Liver (tissue), 9 donors: ENCODE data around the gene CCL27. TPM values are rescaled to one million over a fixed set of nuclear protein-coding genes. Genes with fewer than 3 reads are reported as not detected.

Experiments
- DNase-seq: peaks from one replicate; pipeline ENCODE4 v3.0.0-alpha.2; 2017; ENCODE audit warnings: low spot score
- H3K27ac ChIP-seq, 2 donors: one replicate each; pipeline ENCODE4 v1.7.0; 2013; ENCODE audit warnings: inconsistent platforms in 2 of 2, low read length in 2 of 2, control low read depth in 1 of 2, low read depth in 1 of 2, mild to moderate bottlenecking in 1 of 2
- H3K27me3 ChIP-seq, 4 donors: one replicate each; pipeline versions ENCODE4 v1.6.1 to v1.7.0; 2013; ENCODE audit warnings: low read length in 3 of 4, inconsistent platforms in 1 of 4, mild to moderate bottlenecking in 1 of 4, moderate library complexity in 1 of 4; ENCODE audit not compliant: control insufficient read depth in 4 of 4, insufficient read depth in 4 of 4
- H3K36me3 ChIP-seq, 4 donors: one replicate each; pipeline versions ENCODE4 v1.6.1 to v1.7.0; 2013; ENCODE audit warnings: low read length in 3 of 4, mild to moderate bottlenecking in 3 of 4, low read depth in 1 of 4, moderate library complexity in 1 of 4; ENCODE audit not compliant: control insufficient read depth in 4 of 4, insufficient read depth in 3 of 4
- H3K4me1 ChIP-seq, 4 donors: one replicate each; pipeline versions ENCODE4 v1.6.1 to v1.7.0; 2013; ENCODE audit warnings: low read length in 3 of 4, mild to moderate bottlenecking in 3 of 4, moderate library complexity in 1 of 4; ENCODE audit not compliant: control insufficient read depth in 4 of 4, insufficient read depth in 4 of 4
- H3K4me3 ChIP-seq, 3 donors: one replicate each; pipeline versions ENCODE4 v1.6.1 to v1.7.0; 2013; ENCODE audit warnings: low read length in 3 of 3, control low read depth in 1 of 3, low read depth in 1 of 3, mild to moderate bottlenecking in 1 of 3
- H3K9ac ChIP-seq, 2 donors: one replicate each; pipeline ENCODE4 v1.7.0; 2013; ENCODE audit warnings: low read length in 2 of 2, mild to moderate bottlenecking in 2 of 2, moderate library complexity in 2 of 2, control low read depth in 1 of 2, low read depth in 1 of 2
- H3K9me3 ChIP-seq, 4 donors: one replicate each; pipeline versions ENCODE4 v1.6.1 to v1.7.0; 2013; ENCODE audit warnings: low read length in 3 of 4; ENCODE audit not compliant: control insufficient read depth in 4 of 4
- ATF3 ChIP-seq: IDR thresholded peaks from 2 replicates; pipeline ENCODE4 v1.6.1; 2016; ENCODE audit warnings: antibody characterized with exemption
- CTCF ChIP-seq: fragments of 150-350 bp; IDR thresholded peaks from 2 replicates; pipeline ENCODE4 v1.5.1; 2017; ENCODE audit warnings: improper control_type of control experiment, low read depth, low read length; ENCODE audit not compliant: missing input control
- EGR1 ChIP-seq, 2 donors: IDR thresholded peaks; 2 replicates each; pipeline ENCODE4 v1.6.1; 2016 to 2018; ENCODE audit warnings: antibody characterized with exemption in 2 of 2, low read depth in 2 of 2
- FOXA1 ChIP-seq: IDR thresholded peaks from 2 replicates; pipeline ENCODE4 v1.6.1; 2016; ENCODE audit warnings: antibody characterized with exemption
- FOXA2 ChIP-seq: IDR thresholded peaks from 2 replicates; pipeline ENCODE4 v1.6.1; 2016; ENCODE audit warnings: antibody characterized with exemption
- GABPA ChIP-seq, 2 donors: IDR thresholded peaks in 1 of 2; conservative IDR thresholded peaks in 1 of 2; 2 replicates each; pipeline ENCODE4 v1.6.1; 2016; ENCODE audit warnings: antibody characterized with exemption in 2 of 2, mild to moderate bottlenecking in 1 of 2, moderate library complexity in 1 of 2
- HNF4A ChIP-seq, 2 donors: conservative IDR thresholded peaks; 2 replicates each; pipeline ENCODE4 v1.6.1; 2016; ENCODE audit warnings: antibody characterized with exemption in 2 of 2, mild to moderate bottlenecking in 2 of 2
- HNF4G ChIP-seq: IDR thresholded peaks from 2 replicates; pipeline ENCODE4 v1.6.1; 2016; ENCODE audit warnings: antibody characterized with exemption
- JUND ChIP-seq, 2 donors: IDR thresholded peaks; 2 replicates each; pipeline ENCODE4 v1.6.1; 2016; ENCODE audit warnings: antibody characterized with exemption in 2 of 2
- MAX ChIP-seq: IDR thresholded peaks from 2 replicates; pipeline ENCODE4 v1.6.1; 2016; ENCODE audit warnings: antibody characterized with exemption
- NR2F2 ChIP-seq: IDR thresholded peaks from 2 replicates; pipeline ENCODE4 v1.6.1; 2016; ENCODE audit warnings: antibody characterized with exemption
- RAD21 ChIP-seq, 2 donors: IDR thresholded peaks; 2 replicates each; pipeline ENCODE4 v1.6.1; 2016; ENCODE audit warnings: antibody characterized with exemption in 2 of 2, mild to moderate bottlenecking in 2 of 2
- REST ChIP-seq: IDR thresholded peaks from 2 replicates; pipeline ENCODE4 v1.6.1; 2016; ENCODE audit warnings: antibody characterized with exemption, mild to moderate bottlenecking
- RXRA ChIP-seq, 2 donors: IDR thresholded peaks; 2 replicates each; pipeline ENCODE4 v1.6.1; 2017 to 2018; ENCODE audit warnings: antibody characterized with exemption in 2 of 2, mild to moderate bottlenecking in 1 of 2
- SP1 ChIP-seq: IDR thresholded peaks from 2 replicates; pipeline ENCODE4 v1.6.1; 2018; ENCODE audit warnings: antibody characterized with exemption, mild to moderate bottlenecking
- TAF1 ChIP-seq: conservative IDR thresholded peaks from 2 replicates; pipeline ENCODE4 v1.6.1; 2016; ENCODE audit warnings: antibody characterized with exemption, mild to moderate bottlenecking
- YY1 ChIP-seq: IDR thresholded peaks from 2 replicates; pipeline ENCODE4 v1.6.1; 2016; ENCODE audit warnings: antibody characterized with exemption, mild to moderate bottlenecking
- ZBTB33 ChIP-seq: IDR thresholded peaks from 2 replicates; pipeline ENCODE4 v1.6.1; 2016; ENCODE audit warnings: antibody characterized with exemption
- WGBS: extraction: QIAGEN DNeasy Blood & Tissue Kit; methylation state at CpG from one replicate; pipeline ENCODE4 v1.1.7; 2013; 5-methylcytosine and 5-hydroxymethylcytosine counted together
- polyA plus RNA-seq, 2 donors: library from polyadenylated mRNA; stranded (reverse) in 1 of 2; unstranded in 1 of 2; fragments of 200-250 nt in 1 of 2; fragments of >200 nt in 1 of 2; fragmentation: Nextera tagmentation in 1 of 2; extraction: Ambion mirVana in 1 of 2; gene quantifications; one replicate each; pipeline versions ENCODE4 v1.2.1 to v1.2.3, GENCODE V29; 2013 to 2015
- total RNA-seq, 2 donors: library from RNA; depleted of rRNA; stranded (reverse); fragments of >200 nt; gene quantifications; one replicate each; pipeline ENCODE4 v1.2.3, GENCODE V29; 2014
- donor health status: healthy.
- donor health status: healthy.
- donor health status: healthy.
- donor health status: healthy.
- donor health status: healthy.

CCL27 gene
- total and polyA plus RNA-seq, 4 donors = not detected

- H3K9ac ChIP-seq = no peak overlapping the region
- H3K4me3 ChIP-seq = no peak overlapping the region
- TF ChIP-seq YY1 = no peak
- no peak for TF ChIP-seq FOXA1
- H3K9me3 ChIP-seq = no peaks in the 10 kb centered on the region
- H3K36me3 ChIP-seq = no peaks in the 10 kb centered on the region
- 59% methylated on average over 63 of the region's 63 CpGs for WGBS
- no peaks in the 10 kb centered on the region for H3K27me3 ChIP-seq
- no peak for DNase-seq
- H3K27ac ChIP-seq = no peak overlapping the region
- H3K4me1 ChIP-seq = peaks cover under 1 to 21% (median 17%) of the 10 kb centered on the region in 4 donors
Measured at GRCh38 chr9:34623374-34624235, 38.9 kb downstream of the CCL27 start.

GRCh38 chr9:34620061-34620994, 42.1 kb downstream of the CCL27 start, which contains the start of gene DCTN3:
Gene DCTN3 (minus strand): TSS chr9:34620495. CDS start chr9:34620464, 31 bp downstream.
- Histone ChIP-seq H3K27ac (peak within 1 kb of the TSS in 1 of 2 donors; percentile 36), H3K4me3 (peak within 1 kb of the TSS; percentile 64 to 74 (median 73)), H3K9me3 (no peaks in the 10 kb centered on the region), H3K36me3 (peaks cover 0 to 23% (median 19%) of the 10 kb centered on the region in 4 donors), H3K27me3 (no peaks in the 10 kb centered on the region), H3K9ac (peak within 1 kb of the TSS; percentile 70 to 84), H3K4me1 (peaks cover 0 to 12% (median 10%) of the 10 kb centered on the region in 4 donors)
- 5% methylated on average over 43 of the region's 43 CpGs for WGBS
- peak; percentile 87 for DNase-seq
- no peak for TF ChIP-seq HNF4G
- peak; percentile 47 for TF ChIP-seq SP1
- TF ChIP-seq YY1 = peak; percentile 91
- peak in 1 of 2 donors; percentile 20 for TF ChIP-seq JUND (IDR thresholded peaks at IDR 0.05)
- TF ChIP-seq TAF1 = no peak
- no peak for TF ChIP-seq NR2F2
- no peak for TF ChIP-seq CTCF
- peak in 1 of 2 donors; percentile 11 for TF ChIP-seq HNF4A (conservative IDR thresholded peaks at IDR 0.05)
- TF ChIP-seq ATF3 = no peak
- TF ChIP-seq GABPA (IDR thresholded peaks at IDR 0.05 in 1 of 2, conservative IDR thresholded peaks at IDR 0.05 in 1 of 2) = peak; percentile 98 to 99
- TF ChIP-seq FOXA2 = no peak
- peak in 1 of 2 donors; percentile 15 for TF ChIP-seq RXRA (IDR thresholded peaks at IDR 0.05)
- no peak for TF ChIP-seq MAX
- TF ChIP-seq FOXA1 = no peak
- no peak for TF ChIP-seq RAD21 (IDR thresholded peaks at IDR 0.05)
- TF ChIP-seq REST = no peak
- TF ChIP-seq EGR1 (IDR thresholded peaks at IDR 0.05; ENCODE audit: low read depth in 2 of 2) = no peak
- TF ChIP-seq ZBTB33 = no peak
